H1 (cell line): ENCODE measurements around the gene PET100. TPM values are rescaled to one million over a fixed set of nuclear protein-coding genes. Genes with fewer than 3 reads are reported as not detected.

Experiments
- CTCF ChIA-PET: fragments of 300-600 bp; sonication (Branson Sonifier 250); formaldehyde crosslinking; loops from one replicate; lab custom pipeline; 2021; ENCODE audit not compliant: partially characterized antibody; lab: Charles Lee
- POLR2A ChIA-PET: fragments of 300-600 bp; sonication (Branson Sonifier 250); formaldehyde crosslinking; loops from one replicate; lab custom pipeline; 2021; ENCODE audit warnings: inconsistent platforms; ENCODE audit not compliant: partially characterized antibody; lab: Charles Lee
- DNase-seq, 2 experiments: peaks; one replicate each; pipeline versions ENCODE4 v3.0.0 to v3.0.0-alpha.2; 2010 to 2022; ENCODE audit warnings: low spot score in 2 of 2, low read depth in 1 of 2, mixed read lengths in 1 of 2
- FAIRE-seq: peaks from 2 replicates; lab custom pipeline; 2011; peaks lifted over from hg19 to GRCh38; lab: Jason Lieb, UNC
- H2AFZ ChIP-seq: 2 replicates; pipeline ENCODE4 v1.8.1; 2012; ENCODE audit warnings: low read length, inconsistent platforms
- H2AK5ac ChIP-seq: 2 replicates; pipeline ENCODE4 v1.6.1; 2013; ENCODE audit warnings: low read depth, low read length
- H2BK120ac ChIP-seq: replicated peaks from 2 replicates; pipeline ENCODE3; 2013; ENCODE audit warnings: low read depth, low read length, inconsistent platforms
- H2BK12ac ChIP-seq: 2 replicates; pipeline ENCODE4 v1.6.1; 2013; ENCODE audit warnings: low read depth, low read length
- H2BK15ac ChIP-seq: 2 replicates; pipeline ENCODE4 v1.6.1; 2013; ENCODE audit warnings: low read length
- H2BK20ac ChIP-seq: 2 replicates; pipeline ENCODE4 v1.6.1; 2013; ENCODE audit warnings: low read length
- H2BK5ac ChIP-seq: 2 replicates; pipeline ENCODE4 v1.6.1; 2013; ENCODE audit warnings: low read depth, low read length
- H3K14ac ChIP-seq: 2 replicates; pipeline ENCODE4 v1.6.1; 2013; ENCODE audit warnings: inconsistent platforms; ENCODE audit not compliant: insufficient read length
- H3K18ac ChIP-seq: 2 replicates; pipeline ENCODE4 v1.6.1; 2013; ENCODE audit warnings: low read length; ENCODE audit errors: extremely low read depth
- H3K23ac ChIP-seq: 2 replicates; pipeline ENCODE4 v1.6.1; 2013; ENCODE audit warnings: inconsistent platforms; ENCODE audit not compliant: insufficient read length
- H3K23me2 ChIP-seq: 2 replicates; pipeline ENCODE4 v1.6.1; 2013; ENCODE audit warnings: low read depth, low read length
- H3K27ac ChIP-seq: 2 replicates; pipeline ENCODE4 v1.6.1; 2011; ENCODE audit warnings: low read depth, low read length, inconsistent platforms
- H3K27me3 ChIP-seq, 4 experiments: replicated peaks in 1 of 4; 1 replicate in 1 of 4; 2 replicates in 3 of 4; pipeline versions ENCODE4 v1.6.1 to v1.8.1; 2011 to 2013; ENCODE audit warnings: low read length in 3 of 4, mild to moderate bottlenecking in 3 of 4, inconsistent platforms in 2 of 4, mixed read lengths in 2 of 4, moderate library complexity in 1 of 4; ENCODE audit not compliant: control insufficient read depth in 3 of 4, insufficient read depth in 3 of 4; ENCODE audit errors: extremely low read depth in 1 of 4
- H3K36me3 ChIP-seq, 4 experiments: 2 replicates each; pipeline versions ENCODE4 v1.6.1 to v1.8.1; 2011 to 2013; ENCODE audit warnings: mild to moderate bottlenecking in 4 of 4, low read length in 3 of 4, moderate library complexity in 2 of 4, control low read depth in 1 of 4, inconsistent platforms in 1 of 4; ENCODE audit not compliant: insufficient read depth in 4 of 4, control insufficient read depth in 2 of 4
- H3K4ac ChIP-seq: replicated peaks from 2 replicates; pipeline ENCODE3; 2013; ENCODE audit warnings: low read length, low read depth, mixed read lengths, inconsistent platforms; ENCODE audit not compliant: insufficient read length
- H3K4me1 ChIP-seq, 4 experiments: replicated peaks in 1 of 4; 1 replicate in 1 of 4; 2 replicates in 3 of 4; pipeline versions ENCODE4 v1.6.1 to v1.8.1; 2011 to 2013; ENCODE audit warnings: low read length in 3 of 4, inconsistent platforms in 2 of 4, mixed read lengths in 1 of 4; ENCODE audit not compliant: insufficient read depth in 4 of 4, control insufficient read depth in 3 of 4
- H3K4me2 ChIP-seq, 2 experiments: 2 replicates each; pipeline versions ENCODE4 v1.6.1 to v1.8.1; 2011 to 2013; ENCODE audit warnings: low read depth in 2 of 2, low read length in 2 of 2, control low read depth in 1 of 2, inconsistent platforms in 1 of 2, mild to moderate bottlenecking in 1 of 2; ENCODE audit not compliant: insufficient read depth in 1 of 2
- H3K4me3 ChIP-seq, 4 experiments: fragments of 200-600, 300-600 bp in 1 of 4; sonication (generic), shearing (Covaris generic), sonication (Bioruptor Twin) in 1 of 4; 2 replicates each; pipeline versions ENCODE4 v1.5.1 to v1.8.1; 2011 to 2016; ENCODE audit warnings: low read length in 4 of 4, low read depth in 3 of 4, control low read depth in 2 of 4, inconsistent platforms in 2 of 4, mild to moderate bottlenecking in 2 of 4, mixed read lengths in 1 of 4, moderate library complexity in 1 of 4; ENCODE audit not compliant: insufficient read depth in 2 of 4; ENCODE audit errors: extremely low read depth in 1 of 4
- H3K56ac ChIP-seq: replicated peaks from 2 replicates; pipeline ENCODE3; 2013; ENCODE audit warnings: low read depth, mild to moderate bottlenecking, mixed read lengths, low read length, inconsistent platforms; ENCODE audit not compliant: insufficient read length
- H3K79me1 ChIP-seq: 2 replicates; pipeline ENCODE4 v1.6.1; 2013; ENCODE audit warnings: low read depth, low read length, control low read depth
- H3K79me2 ChIP-seq, 2 experiments: 2 replicates each; pipeline versions ENCODE4 v1.6.1 to v1.8.1; 2012 to 2013; ENCODE audit warnings: low read length in 2 of 2, mild to moderate bottlenecking in 2 of 2, inconsistent platforms in 1 of 2; ENCODE audit not compliant: insufficient read depth in 2 of 2, control insufficient read depth in 1 of 2
- H3K9ac ChIP-seq, 4 experiments: replicated peaks in 1 of 4; 1 replicate in 1 of 4; 2 replicates in 3 of 4; pipeline versions ENCODE4 v1.6.1 to v1.8.1; 2011 to 2013; ENCODE audit warnings: low read depth in 3 of 4, low read length in 3 of 4, control low read depth in 2 of 4, mild to moderate bottlenecking in 2 of 4, moderate library complexity in 2 of 4, inconsistent platforms in 1 of 4; ENCODE audit errors: extremely low read depth in 1 of 4
- H3K9me3 ChIP-seq, 2 experiments: 2 replicates each; pipeline versions ENCODE4 v1.6.1 to v1.8.1; 2012 to 2013; ENCODE audit warnings: mild to moderate bottlenecking in 2 of 2, moderate library complexity in 2 of 2, control low read depth in 1 of 2, inconsistent platforms in 1 of 2, low read depth in 1 of 2, low read length in 1 of 2, mixed read lengths in 1 of 2; ENCODE audit not compliant: insufficient read depth in 2 of 2
- H4K20me1 ChIP-seq, 2 experiments: replicated peaks in 1 of 2; 2 replicates each; pipeline versions ENCODE3 to v1.8.1; 2011 to 2013; ENCODE audit warnings: inconsistent platforms in 2 of 2, low read length in 2 of 2, mild to moderate bottlenecking in 1 of 2; ENCODE audit not compliant: insufficient read depth in 2 of 2, control insufficient read depth in 1 of 2
- H4K5ac ChIP-seq: 2 replicates; pipeline ENCODE4 v1.6.1; 2013; ENCODE audit warnings: low read length, low read depth, mixed read lengths, inconsistent platforms; ENCODE audit not compliant: insufficient read length
- H4K8ac ChIP-seq: 2 replicates; pipeline ENCODE4 v1.8.0; 2013; ENCODE audit warnings: mild to moderate bottlenecking, moderate library complexity, low read length, inconsistent platforms; ENCODE audit not compliant: insufficient read depth; ENCODE audit errors: extremely low read depth
- H4K91ac ChIP-seq: replicated peaks from 2 replicates; pipeline ENCODE3; 2013; ENCODE audit warnings: low read length, mixed read lengths, inconsistent platforms; ENCODE audit not compliant: insufficient read length
- EGR1 ChIP-seq: IDR thresholded peaks from 2 replicates; pipeline ENCODE4 v1.6.1; 2011; ENCODE audit warnings: low read depth, low read length, borderline replicate concordance
- FOSL1 ChIP-seq: IDR thresholded peaks from 2 replicates; pipeline ENCODE4 v1.6.1; 2011; ENCODE audit warnings: mild to moderate bottlenecking, low read depth, low read length, moderate library complexity; ENCODE audit not compliant: insufficient read depth
- NANOG ChIP-seq: IDR thresholded peaks from 2 replicates; pipeline ENCODE4 v1.6.1; 2011; ENCODE audit warnings: low read length, low read depth, mild to moderate bottlenecking, inconsistent platforms; ENCODE audit not compliant: insufficient read depth, poor library complexity, severe bottlenecking
- RAD21 ChIP-seq, 2 experiments: IDR thresholded peaks in 1 of 2; conservative IDR thresholded peaks in 1 of 2; 2 replicates each; pipeline ENCODE4 v1.6.1; 2011; ENCODE audit warnings: low read depth in 2 of 2, low read length in 2 of 2, improper control_type of control experiment in 1 of 2, inconsistent platforms in 1 of 2, mild to moderate bottlenecking in 1 of 2, moderate library complexity in 1 of 2
- RNF2 ChIP-seq: fragments of 200-900, 300-1000 bp; sonication (generic); IDR thresholded peaks from 2 replicates; pipeline ENCODE4 v1.7.1; 2016; ENCODE audit warnings: borderline replicate concordance, low read depth, mild to moderate bottlenecking, antibody characterized with exemption, low read length; ENCODE audit not compliant: poor library complexity, severe bottlenecking; ENCODE audit errors: missing control alignments
- SP1 ChIP-seq: IDR thresholded peaks from 2 replicates; pipeline ENCODE4 v1.6.1; 2011; ENCODE audit warnings: low read depth, low read length
- TBP ChIP-seq: IDR thresholded peaks from 2 replicates; pipeline ENCODE4 v1.6.1; 2011; ENCODE audit warnings: low read depth, low read length, improper control_type of control experiment
- USF2 ChIP-seq: IDR thresholded peaks from 2 replicates; pipeline ENCODE4 v1.6.1; 2011; ENCODE audit warnings: low read length, improper control_type of control experiment
- WGBS, 2 experiments: shearing (Covaris generic) in 1 of 2; methylation state at CpG; one replicate each; pipeline versions ENCODE4 v1.1.6 to v1.1.7; 2013 to 2015; ENCODE audit warnings: low lambda C conversion rate in 2 of 2, mixed read lengths in 2 of 2, inconsistent platforms in 1 of 2, low coverage in 1 of 2, missing lambda C conversion rate in 1 of 2; ENCODE audit not compliant: insufficient replicate concordance in 2 of 2, insufficient coverage in 1 of 2, insufficient read length in 1 of 2; ENCODE audit errors: extremely low coverage in 1 of 2, missing lambda C conversion rate in 1 of 2; 5-methylcytosine and 5-hydroxymethylcytosine counted together
- polyA plus RNA-seq, 7 experiments: library from polyadenylated mRNA; depleted of rRNA in 3 of 7; stranded (reverse) in 5 of 7; unstranded in 2 of 7; fragments of >200 nt in 5 of 7; fragments of 200-250 nt in 2 of 7; gene quantifications; 1 replicate in 5 of 7; 2 replicates in 1 of 7; 4 replicates in 1 of 7; pipeline versions ENCODE4 v1.2.1 to v1.2.3, GENCODE V29; 2011 to 2013; ENCODE audit warnings: missing spikeins in 2 of 7, mixed read lengths in 2 of 7
- total RNA-seq: library from RNA; stranded (reverse); fragmentation: NEBNext Ultra II Directional; extraction: Animal tissue kit (Norgen Biotek cat#: 25700); gene quantifications from 2 replicates; pipeline ENCODE4 v1.2.1, GENCODE V29; 2021

The PET100 gene
- total and polyA plus RNA-seq, 2 of the 8 experiments (the other 6 are each of a cell fraction or from before 2014, with no cell fraction given) = 80.8 to 105 TPM

GRCh38 chr19:7680606-7681339, 51.2 kb downstream of the PET100 start, which contains the start of gene TRAPPC5:
Gene TRAPPC5 (plus strand): TSS chr19:7680833. CDS start chr19:7682254, 1,421 bp downstream.
- peak within 1 kb of the TSS; percentile 80 for H4K8ac ChIP-seq
- H4K20me1 ChIP-seq = peaks cover 0 to 8% of the 10 kb centered on the region in 2 experiments
- peak within 1 kb of the TSS; percentile 53 to 98 (median 80) for H3K4me3 ChIP-seq
- no peak within 1 kb of the TSS for H2BK20ac ChIP-seq
- no peak within 1 kb of the TSS for H2AK5ac ChIP-seq
- peak within 1 kb of the TSS; percentile 71 for H3K18ac ChIP-seq
- H2BK120ac ChIP-seq = no peak within 1 kb of the TSS
- CTCF ChIA-PET = interaction anchor here (0.7 to 2.5 kb wide), 43 partner anchors 10 to 326 kb away, joined by 3 to 36 read pairs (median 5); partner anchors contain the start of genes CD209, RETN and ZNF358
- DNase-seq = peak; percentile 41 to 93
- H3K9me3 ChIP-seq = no peaks in the 10 kb centered on the region
- H2AFZ ChIP-seq = peak within 1 kb of the TSS; percentile 92; the same call in 1 of the 2 replicates
- H3K4me2 ChIP-seq = peak within 1 kb of the TSS; percentile 57 to 80
- peaks cover 8% of the 10 kb centered on the region; the same call in 1 of the 2 replicates for H3K23me2 ChIP-seq
- no peak within 1 kb of the TSS for H3K14ac ChIP-seq
- H3K4me1 ChIP-seq = peaks cover 0 to 6% (median 4%) of the 10 kb centered on the region in 4 experiments; a peak in 5 of 7 replicates
- WGBS, 2 experiments = 2% methylated on average over 50 of the region's 79 CpGs; no CpG with 5 or more reads in 1 of the 2 experiments
- peaks cover 0 to 8% (median 3%) of the 10 kb centered on the region in 4 experiments; a peak in 2 of 7 replicates for H3K27me3 ChIP-seq
- peak within 1 kb of the TSS; percentile 90 for H3K56ac ChIP-seq
- H2BK5ac ChIP-seq = peak within 1 kb of the TSS; percentile 2
- H3K23ac ChIP-seq = no peak within 1 kb of the TSS
- H3K36me3 ChIP-seq = peaks cover 0 to 12% (median 6%) of the 10 kb centered on the region in 4 experiments; a peak in 4 of 8 replicates
- H2BK15ac ChIP-seq = peak within 1 kb of the TSS; percentile 5; the same call in 1 of the 2 replicates
- H4K5ac ChIP-seq = peak within 1 kb of the TSS; percentile 51
- H3K79me2 ChIP-seq = peaks cover 0 to 6% of the 10 kb centered on the region in 2 experiments; a peak in 1 of 4 replicates
- peak within 1 kb of the TSS; percentile 4; the same call in 1 of the 2 replicates for H2BK12ac ChIP-seq
- POLR2A ChIA-PET = interaction anchor here (0.6 to 2.1 kb wide), 10 partner anchors 10 to 195 kb away, joined by 3 to 11 read pairs (median 4); no protein-coding TSS in a partner anchor
- peaks cover 4% of the 10 kb centered on the region for H3K79me1 ChIP-seq
- H3K9ac ChIP-seq = peak within 1 kb of the TSS in 3 of 4 experiments; percentile 48 to 74 (median 60); a peak in 5 of 7 replicates
- H4K91ac ChIP-seq = no peak within 1 kb of the TSS
- H3K4ac ChIP-seq = peak within 1 kb of the TSS; percentile 76
- FAIRE-seq = no peak
- peak within 1 kb of the TSS; percentile 34; the same call in 1 of the 2 replicates for H3K27ac ChIP-seq
- TF ChIP-seq EGR1 = peak; percentile 79
- no peak for TF ChIP-seq FOSL1
- peak; percentile 19; the same call in 1 of the 2 replicates for TF ChIP-seq TBP
- no peak for TF ChIP-seq SP1
- TF ChIP-seq NANOG = peak; percentile 2
- TF ChIP-seq RNF2 = no peak
- TF ChIP-seq USF2 = no peak
- TF ChIP-seq RAD21 (IDR thresholded peaks at IDR 0.05 in 1 of 2, conservative IDR thresholded peaks at IDR 0.05 in 1 of 2; ENCODE audit: low read depth in 2 of 2, low read length in 2 of 2) = peak; percentile 70 to 88
